K562 (cell line): ENCODE results near the gene SVIL. TPM values are rescaled to one million over a fixed set of nuclear protein-coding genes. Genes with fewer than 3 reads are reported as not detected.

Experiments
- ATAC-seq: fragments of 200-7000 bp; cut with Tn5 transposase; 3 replicates; pipeline ENCODE4 v1.9.1; 2020; ENCODE audit warnings: moderate library complexity
- BruUV-seq: library from RNA; stranded (reverse); fragments of 400-500 nt; replicated peaks from 2 replicates; lab custom pipeline; 2021; lab: Mats Ljungman, UMichigan
- CTCF ChIA-PET: fragments of 300-600 bp; formaldehyde crosslinking; extraction: SDS; loops from one replicate; lab custom pipeline; 2021; ENCODE audit warnings: low intra/inter-chr PET ratio; lab: Yijun Ruan, JAX
- POLR2A ChIA-PET: fragments of 300-600, 350-650 bp; sonication (Branson Sonifier 250); formaldehyde crosslinking; extraction: SDS; loops from one replicate; lab custom pipeline; 2021; ENCODE audit warnings: antibody characterized with exemption, inconsistent platforms; lab: Yijun Ruan, JAX
- DNase-seq, 4 experiments: peaks; one replicate each; pipeline versions ENCODE4 v3.0.0 to v3.0.0-alpha.2; 2011 to 2018; ENCODE audit warnings: low spot score in 3 of 4, mixed read lengths in 3 of 4; ENCODE audit errors: extremely low read depth in 1 of 4
- FAIRE-seq: peaks from 2 replicates; lab custom pipeline; 2011; peaks lifted over from hg19 to GRCh38; lab: Jason Lieb, UNC
- H2AFZ ChIP-seq: 2 replicates; pipeline ENCODE4 v1.6.0; 2011; ENCODE audit warnings: low read depth, low read length, control low read depth, inconsistent platforms
- H3K27ac ChIP-seq: fragments of 200-600 bp; 3 replicates; pipeline ENCODE4 v1.8.0; 2011; ENCODE audit warnings: low read depth, mild to moderate bottlenecking, control low read depth, inconsistent platforms, low read length, moderate library complexity, mixed read lengths; ENCODE audit errors: extremely low read depth
- H3K27me3 ChIP-seq, 2 experiments: fragments of 300-600 bp in 1 of 2; 2 replicates in 1 of 2; 3 replicates in 1 of 2; pipeline versions ENCODE4 v1.6.0 to v1.8.0; 2011; ENCODE audit warnings: inconsistent platforms in 2 of 2, low read length in 2 of 2, mild to moderate bottlenecking in 1 of 2, mixed read lengths in 1 of 2, moderate library complexity in 1 of 2; ENCODE audit not compliant: control insufficient read depth in 2 of 2, insufficient read depth in 2 of 2
- H3K36me3 ChIP-seq: fragments of 300-600 bp; 3 replicates; pipeline ENCODE4 v1.8.0; 2011; ENCODE audit warnings: mild to moderate bottlenecking, low read length, inconsistent platforms; ENCODE audit not compliant: control insufficient read depth, insufficient read depth
- H3K4me1 ChIP-seq, 2 experiments: fragments of 200-600 bp in 1 of 2; replicated peaks in 1 of 2; 2 replicates in 1 of 2; 3 replicates in 1 of 2; pipeline versions ENCODE4 v1.5.1 to v1.8.0; 2011; ENCODE audit warnings: inconsistent platforms in 2 of 2, low read length in 2 of 2, mild to moderate bottlenecking in 1 of 2, mixed read lengths in 1 of 2, moderate library complexity in 1 of 2; ENCODE audit not compliant: control insufficient read depth in 2 of 2, insufficient read depth in 2 of 2
- H3K4me2 ChIP-seq: 2 replicates; pipeline ENCODE4 v1.6.1; 2011; ENCODE audit warnings: low read length, control low read depth, inconsistent platforms, mixed read lengths; ENCODE audit not compliant: insufficient read depth
- H3K4me3 ChIP-seq: fragments of 200-600 bp; sonication (generic), shearing (Covaris generic); 2 replicates; pipeline ENCODE4 v1.5.1; 2016; ENCODE audit warnings: control low read depth, inconsistent platforms
- H3K79me2 ChIP-seq: fragments of 200-600 bp; 3 replicates; pipeline ENCODE4 v1.8.0; 2011; ENCODE audit warnings: low read length, inconsistent platforms; ENCODE audit not compliant: control insufficient read depth, insufficient read depth
- H3K9ac ChIP-seq, 2 experiments: 2 replicates each; pipeline versions ENCODE4 v1.6.0 to v1.6.1; 2011; ENCODE audit warnings: low read depth in 2 of 2, low read length in 2 of 2, control low read depth in 1 of 2, inconsistent platforms in 1 of 2, mild to moderate bottlenecking in 1 of 2, mixed read lengths in 1 of 2; ENCODE audit not compliant: insufficient read depth in 1 of 2
- H3K9me1 ChIP-seq: one replicate; pipeline ENCODE4 v1.6.0; 2011; ENCODE audit warnings: inconsistent platforms, mild to moderate bottlenecking, low read length, moderate library complexity; ENCODE audit not compliant: control insufficient read depth, insufficient read depth
- H3K9me3 ChIP-seq: replicated peaks from 2 replicates; pipeline ENCODE4 v1.5.1; 2011; ENCODE audit warnings: low read depth, low read length, inconsistent platforms; ENCODE audit not compliant: control insufficient read depth, insufficient read depth
- H4K20me1 ChIP-seq: replicated peaks from 2 replicates; pipeline ENCODE4 v1.6.1; 2011; ENCODE audit warnings: low read length, inconsistent platforms, mixed read lengths; ENCODE audit not compliant: control insufficient read depth, insufficient read depth
- ELF1 ChIP-seq: fragments of 200-800 bp; sonication (Bioruptor generic); IDR thresholded peaks from 2 replicates; pipeline ENCODE4 v1.6.1; 2016; ENCODE audit warnings: missing genetic modification characterization, missing compliant biosample characterization
- TAF1 ChIP-seq: IDR thresholded peaks from 2 replicates; pipeline ENCODE4 v1.6.1; 2011; ENCODE audit warnings: mild to moderate bottlenecking, low read length, moderate library complexity; ENCODE audit not compliant: insufficient read depth, control insufficient read depth, severe bottlenecking; ENCODE audit errors: extremely low read depth
- WHSC1 ChIP-seq: IDR thresholded peaks from one replicate; pipeline ENCODE4 v1.6.1; 2012; ENCODE audit warnings: low read length, control low read depth, inconsistent platforms
- WGBS: fragments of 100-300 bp; shearing (Covaris generic); methylation state at CpG from one replicate; pipeline ENCODE4 v1.1.6; 2016; ENCODE audit warnings: low coverage, mixed read lengths; ENCODE audit not compliant: insufficient coverage; ENCODE audit errors: missing lambda C conversion rate; 5-methylcytosine and 5-hydroxymethylcytosine counted together
- in situ Hi-C: fragments of 300-500 bp; cut with MboI; formaldehyde crosslinking; loops from 4 replicates; pipeline ENCODE4 v1.15.0; 2018; ENCODE audit warnings: inconsistent platforms, mixed read lengths
- intact Hi-C: fragments of 100-400 bp; cut with micrococcal nuclease; formaldehyde crosslinking; loops from 2 replicates; pipeline ENCODE4 v1.14.2; 2022
- polyA plus RNA-seq, 8 experiments: library from polyadenylated mRNA; depleted of rRNA in 4 of 8; stranded (reverse) in 5 of 8; unstranded in 3 of 8; fragments of >200 nt; fragmentation: Nextera tagmentation in 2 of 8; fragmentation: Illumina TruSeq in 1 of 8; extraction: Ambion mirVana in 2 of 8; extraction: Trizol in 1 of 8; gene quantifications; 2 replicates each; pipeline versions ENCODE4 v1.2.1 to v1.2.3, GENCODE V29; 2011 to 2014; ENCODE audit warnings: inconsistent platforms in 1 of 8, missing spikeins in 1 of 8
- total RNA-seq, 7 experiments: library from RNA; depleted of rRNA in 6 of 7; stranded (reverse); fragments of >200 nt in 6 of 7; fragmentation: Illumina TruSeq in 2 of 7; extraction: Trizol in 2 of 7; gene quantifications; 2 replicates each; pipeline versions ENCODE4 v1.2.1 to v1.2.3, GENCODE V29; 2011 to 2021; ENCODE audit warnings: low replicate concordance in 1 of 7
- TF ChIP-seq, protein P1 (sequence below), 3 experiments: IDR thresholded peaks in 2 of 3; conservative IDR thresholded peaks in 1 of 3; 2 replicates each; pipeline ENCODE4 v1.5.1; 2011 to 2012; ENCODE audit warnings: low read length in 3 of 3, mild to moderate bottlenecking in 3 of 3, control low read depth in 2 of 3, improper control_type of control experiment in 1 of 3, inconsistent platforms in 1 of 3, low read depth in 1 of 3, mixed read lengths in 1 of 3, moderate library complexity in 1 of 3; ENCODE audit not compliant: insufficient read depth in 2 of 3

Gene SVIL
- total and polyA plus RNA-seq, 9 of the 15 experiments (the other 6 are each of a cell fraction or from before 2014, with no cell fraction given), result under 0.01 to 0.18 (median 0.05) TPM; not detected in 3

DNA sequence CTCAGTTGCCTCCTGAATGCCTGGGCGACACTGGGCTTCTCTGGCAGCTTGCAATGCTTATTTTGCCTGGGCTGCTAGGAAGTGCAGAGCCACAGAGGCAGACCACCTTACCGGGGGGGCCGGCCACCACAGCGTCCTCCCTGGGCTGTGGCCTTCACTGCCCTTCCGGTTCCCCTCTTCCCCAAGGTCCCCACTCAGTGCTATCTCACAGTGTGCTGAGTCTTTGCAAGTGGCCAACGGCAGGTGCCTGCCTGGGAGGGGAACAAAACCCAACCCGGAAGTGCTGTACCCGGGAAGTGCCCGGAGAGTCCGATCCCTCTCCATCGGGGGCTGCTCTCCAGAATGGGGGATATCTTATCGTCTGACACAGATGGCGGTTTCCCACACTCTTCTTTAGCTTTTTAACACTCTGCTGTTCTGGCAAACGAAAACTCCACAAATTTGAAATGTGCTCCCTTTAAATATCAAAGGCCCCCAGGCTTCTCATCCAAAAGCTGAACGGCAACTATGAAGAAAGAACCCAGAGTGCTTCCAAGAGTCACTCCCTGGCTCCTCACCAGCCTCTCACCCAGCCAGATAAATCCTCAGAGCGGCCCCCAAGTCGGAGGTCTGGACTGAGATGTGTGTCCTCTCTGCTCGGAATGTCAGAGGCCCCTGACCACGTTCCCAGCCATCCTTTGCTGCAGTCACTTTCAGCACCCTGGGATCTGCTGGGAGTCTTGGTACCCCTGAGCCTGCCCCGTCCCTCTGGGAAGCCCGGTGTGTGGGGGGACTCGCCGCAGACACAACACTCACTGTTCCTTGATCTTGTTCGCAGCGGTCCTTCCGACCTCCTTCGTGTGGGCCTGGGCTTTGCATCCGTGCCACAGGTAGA lies 165.1 kb downstream of the SVIL start:
- FAIRE-seq (no peak), ATAC-seq (no peak; the same call in 2 of the 3 replicates), DNase-seq (no peak)
- Histone ChIP-seq H3K4me1 (peaks cover 8 to 16% of the 10 kb centered on the region in 2 experiments; a peak in 4 of 5 replicates), H3K27ac (no peak overlapping the region), H3K79me2 (no peaks in the 10 kb centered on the region), H3K4me2 (no peak overlapping the region), H3K9ac (no peak overlapping the region), H3K9me1 (no peaks in the 10 kb centered on the region), H3K9me3 (no peaks in the 10 kb centered on the region), H3K4me3 (no peak overlapping the region), H4K20me1 (no peaks in the 10 kb centered on the region), H3K36me3 (no peaks in the 10 kb centered on the region), H2AFZ (peak overlapping the region; percentile 60), H3K27me3 (no peaks in the 10 kb centered on the region)
- intact Hi-C loops (no loop called here), in situ Hi-C loops (no loop called here)
- no TSS peak for BruUV-seq
- TF ChIP-seq ELF1 (peak; percentile 18; the same call in 1 of the 2 replicates), TAF1 (no peak)
- POLR2A ChIA-PET, result no interaction called here
- CTCF ChIA-PET, result no interaction called here
- 62% methylated on average over 24 of the region's 28 CpGs for WGBS

DNA sequence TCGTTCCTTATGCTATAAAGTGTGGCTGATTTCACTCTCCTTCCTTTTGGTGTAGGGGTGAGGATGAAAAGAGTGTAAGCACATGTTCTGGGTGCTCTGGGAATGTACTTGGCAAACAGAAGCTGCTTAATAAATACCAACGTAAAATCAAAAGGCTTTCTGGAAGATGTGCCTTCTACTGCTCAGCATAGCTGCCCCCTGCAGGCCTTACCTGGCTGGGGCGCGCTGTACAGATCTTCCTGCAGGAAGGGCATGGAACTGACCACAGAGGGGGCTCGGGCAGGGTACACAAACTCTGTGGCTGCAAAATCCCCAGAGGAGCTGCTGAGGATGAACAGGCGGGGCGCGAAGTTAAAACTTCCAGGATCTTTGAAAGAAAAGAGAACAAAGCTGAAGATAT lies 169.4 kb downstream of the SVIL start:
- no peak for TF ChIP-seq WHSC1
- TF ChIP-seq, protein P1, sequence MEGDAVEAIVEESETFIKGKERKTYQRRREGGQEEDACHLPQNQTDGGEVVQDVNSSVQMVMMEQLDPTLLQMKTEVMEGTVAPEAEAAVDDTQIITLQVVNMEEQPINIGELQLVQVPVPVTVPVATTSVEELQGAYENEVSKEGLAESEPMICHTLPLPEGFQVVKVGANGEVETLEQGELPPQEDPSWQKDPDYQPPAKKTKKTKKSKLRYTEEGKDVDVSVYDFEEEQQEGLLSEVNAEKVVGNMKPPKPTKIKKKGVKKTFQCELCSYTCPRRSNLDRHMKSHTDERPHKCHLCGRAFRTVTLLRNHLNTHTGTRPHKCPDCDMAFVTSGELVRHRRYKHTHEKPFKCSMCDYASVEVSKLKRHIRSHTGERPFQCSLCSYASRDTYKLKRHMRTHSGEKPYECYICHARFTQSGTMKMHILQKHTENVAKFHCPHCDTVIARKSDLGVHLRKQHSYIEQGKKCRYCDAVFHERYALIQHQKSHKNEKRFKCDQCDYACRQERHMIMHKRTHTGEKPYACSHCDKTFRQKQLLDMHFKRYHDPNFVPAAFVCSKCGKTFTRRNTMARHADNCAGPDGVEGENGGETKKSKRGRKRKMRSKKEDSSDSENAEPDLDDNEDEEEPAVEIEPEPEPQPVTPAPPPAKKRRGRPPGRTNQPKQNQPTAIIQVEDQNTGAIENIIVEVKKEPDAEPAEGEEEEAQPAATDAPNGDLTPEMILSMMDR (IDR thresholded peaks at IDR 0.05 in 2 of 3, conservative IDR thresholded peaks at IDR 0.05 in 1 of 3; ENCODE audit: insufficient read depth in 2 of 3, low read depth in 1 of 3, low read length in 3 of 3), result peak; percentile 39 to 55 (median 53)
- TF ChIP-seq, all 486 proteins: peak for 1
- Histone ChIP-seq H3K27me3 (no peaks in the 10 kb centered on the region), H2AFZ (no peak overlapping the region), H3K9ac (no peak overlapping the region), H3K9me3 (0 out of 2 replicates have a peak, but pooled peaks cover 3% of the 10 kb centered on the region), H3K79me2 (no peaks in the 10 kb centered on the region), H3K36me3 (no peaks in the 10 kb centered on the region), H3K4me2 (no peak overlapping the region), H3K4me1 (peaks cover under 1 to 6% of the 10 kb centered on the region in 2 experiments; a peak in 3 of 5 replicates), H3K4me3 (no peak overlapping the region), H4K20me1 (no peaks in the 10 kb centered on the region), H3K9me1 (no peaks in the 10 kb centered on the region), H3K27ac (no peak overlapping the region)
- no TSS peak for BruUV-seq
- WGBS, result 60% methylated on average over 8 of the region's 8 CpGs
- POLR2A ChIA-PET, result interaction anchor here (0.6 to 1.2 kb wide), 2 partner anchors 8 to 12 kb away, joined by 3 read pairs; no protein-coding TSS in a partner anchor
- intact Hi-C loops (no loop called here), in situ Hi-C loops (no loop called here)
- ATAC-seq, result peak; percentile 76
- CTCF ChIA-PET, result no interaction called here
- DNase-seq, result no peak
- FAIRE-seq, result peak; percentile 46
